ENCODE measurements around the gene SRPK2.
"Not testable (repeated sequence)": the region's sequence is repeated elsewhere in the genome, so short reads cannot be mapped to it uniquely, and the experiment has no call there.

SRPK2 gene

GRCh38 chr7:105388356-105389087 lies at the start of gene SRPK2:
Gene SRPK2 (minus strand): TSS chr7:105388921.
- DNase-seq: no peak

- DNase-seq: no peak
Measured at GRCh38 chr7:105438254-105438653, 49.5 kb upstream of the SRPK2 start.

GRCh38 chr7:105437356-105437755 lies 48.6 kb upstream of the SRPK2 start:
- not testable (repeated sequence) for DNase-seq

GRCh38 chr7:105429746-105430612 lies 41.3 kb upstream of the SRPK2 start:
- peak; percentile 42 for DNase-seq

- no peak for DNase-seq
Measured at GRCh38 chr7:105426606-105427146, 38.0 kb upstream of the SRPK2 start.

GRCh38 chr7:105423987-105424386 lies 35.3 kb upstream of the SRPK2 start:
- no peak for DNase-seq

GRCh38 chr7:105413887-105414437 lies 25.2 kb upstream of the SRPK2 start:
- DNase-seq: no peak

- not testable (repeated sequence) for DNase-seq
Measured at GRCh38 chr7:105410774-105411173, 22.1 kb upstream of the SRPK2 start.

- DNase-seq: not testable (repeated sequence)
Measured at GRCh38 chr7:105409775-105410174, 21.1 kb upstream of the SRPK2 start.

GRCh38 chr7:105408791-105409410 lies 20.2 kb upstream of the SRPK2 start:
- DNase-seq: no peak

GRCh38 chr7:105403128-105403527 lies 14.4 kb upstream of the SRPK2 start:
- DNase-seq: no peak

- no peak for DNase-seq
Measured at GRCh38 chr7:105402221-105403095, 13.7 kb upstream of the SRPK2 start.

- no peak for DNase-seq
Measured at GRCh38 chr7:105399043-105399725, 10.5 kb upstream of the SRPK2 start.

- no peak for DNase-seq
Measured at GRCh38 chr7:105396566-105396965, 7.8 kb upstream of the SRPK2 start.

GRCh38 chr7:105391429-105391828 lies 2.7 kb upstream of the SRPK2 start:
- DNase-seq: no peak

GRCh38 chr7:105389889-105390288 lies 1.2 kb upstream of the SRPK2 start:
- DNase-seq: no peak

GRCh38 chr7:105389088-105389650 lies 448 bp upstream of the SRPK2 start:
- DNase-seq: peak; percentile 47

GRCh38 chr7:105387508-105388355 lies 989 bp downstream of the SRPK2 start:
- DNase-seq: peak; percentile 26

- DNase-seq: no peak
Measured at GRCh38 chr7:105377903-105378302, 10.8 kb downstream of the SRPK2 start.

Data from NCI-H748 treated with DMSO at 0.1 percent for 48 hours (cell line).